ENCODE results near the gene PKNOX2. TPM values are rescaled to one million over a fixed set of nuclear protein-coding genes. Genes with fewer than 3 reads are reported as not detected.

Gene PKNOX2
- total RNA-seq, 1 experiment from 2014 or later: not detected

DNA sequence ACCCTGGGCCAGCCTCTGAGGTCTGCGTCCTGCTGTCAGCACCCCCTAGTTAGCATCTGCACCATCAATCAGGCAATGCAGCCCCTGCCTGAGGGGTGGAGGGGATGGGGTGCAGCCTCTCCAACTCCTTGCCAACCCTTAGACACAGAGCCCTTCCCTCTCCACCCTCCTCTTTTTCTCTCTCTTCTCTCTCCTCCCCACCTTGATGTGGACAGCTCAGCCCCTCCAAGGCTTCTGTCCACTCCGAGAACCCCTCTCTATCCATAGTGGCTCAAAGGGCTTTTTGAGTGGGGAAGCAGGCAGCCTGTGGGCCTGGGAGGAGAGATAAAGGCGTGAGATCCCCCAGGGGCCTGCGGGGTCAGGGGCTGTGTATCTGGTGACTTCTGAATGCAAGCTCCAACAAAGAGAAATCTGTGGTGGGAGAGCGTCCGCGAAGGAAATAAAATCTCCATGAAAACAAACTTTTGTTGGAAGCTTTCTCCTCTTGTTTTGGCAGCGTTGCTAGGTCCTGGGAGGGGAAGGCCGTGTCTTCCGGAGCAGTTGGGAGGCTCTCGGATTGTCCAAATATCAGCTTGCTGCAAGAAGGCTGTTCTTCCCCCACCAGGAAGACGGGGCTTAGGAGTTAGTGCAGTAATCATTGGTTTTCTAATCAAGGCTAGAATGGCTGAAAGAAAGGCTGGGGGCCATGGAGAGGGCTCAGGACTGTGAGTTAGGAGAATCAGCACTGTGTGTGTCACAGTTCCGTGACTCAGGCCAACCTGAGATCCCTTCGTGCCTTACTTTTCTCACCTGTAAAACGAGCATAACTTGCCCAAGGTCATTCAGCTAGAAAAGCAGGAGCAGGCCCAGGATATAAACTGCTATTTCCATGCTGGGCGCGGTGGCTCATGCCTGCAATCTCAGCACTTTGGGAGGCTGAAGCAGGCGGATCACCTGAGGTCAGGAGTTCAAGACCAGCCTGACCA is 50.3 kb downstream of the PKNOX2 start:
- no peaks in the 10 kb centered on the region for H3K9me3 Mint-ChIP-seq (ENCODE audit: unreplicated experiment)
- TF ChIP-seq, protein P1, sequence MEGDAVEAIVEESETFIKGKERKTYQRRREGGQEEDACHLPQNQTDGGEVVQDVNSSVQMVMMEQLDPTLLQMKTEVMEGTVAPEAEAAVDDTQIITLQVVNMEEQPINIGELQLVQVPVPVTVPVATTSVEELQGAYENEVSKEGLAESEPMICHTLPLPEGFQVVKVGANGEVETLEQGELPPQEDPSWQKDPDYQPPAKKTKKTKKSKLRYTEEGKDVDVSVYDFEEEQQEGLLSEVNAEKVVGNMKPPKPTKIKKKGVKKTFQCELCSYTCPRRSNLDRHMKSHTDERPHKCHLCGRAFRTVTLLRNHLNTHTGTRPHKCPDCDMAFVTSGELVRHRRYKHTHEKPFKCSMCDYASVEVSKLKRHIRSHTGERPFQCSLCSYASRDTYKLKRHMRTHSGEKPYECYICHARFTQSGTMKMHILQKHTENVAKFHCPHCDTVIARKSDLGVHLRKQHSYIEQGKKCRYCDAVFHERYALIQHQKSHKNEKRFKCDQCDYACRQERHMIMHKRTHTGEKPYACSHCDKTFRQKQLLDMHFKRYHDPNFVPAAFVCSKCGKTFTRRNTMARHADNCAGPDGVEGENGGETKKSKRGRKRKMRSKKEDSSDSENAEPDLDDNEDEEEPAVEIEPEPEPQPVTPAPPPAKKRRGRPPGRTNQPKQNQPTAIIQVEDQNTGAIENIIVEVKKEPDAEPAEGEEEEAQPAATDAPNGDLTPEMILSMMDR (IDR thresholded peaks at IDR 0.05; ENCODE audit: insufficient read depth in 1 of 2, low read depth in 1 of 2, low read length in 1 of 2, severe bottlenecking in 1 of 2, unreplicated experiment in 1 of 2): no peak
- intact Hi-C loops (cut with micrococcal nuclease; ENCODE audit: unreplicated experiment): no loop called here
- H3K36me3 ChIP-seq (ENCODE audit: control insufficient read depth, insufficient read depth, low read length): no peaks in the 10 kb centered on the region
- no peaks in the 10 kb centered on the region for H3K36me3 Mint-ChIP-seq (ENCODE audit: insufficient read depth, unreplicated experiment)
- peaks cover 20% of the 10 kb centered on the region for H3K27me3 Mint-ChIP-seq (ENCODE audit: insufficient read depth, unreplicated experiment)
- ChIA-PET POLR2A (no interaction called here), CTCF (no interaction called here)
- DNase-seq: no peak
- no peaks in the 10 kb centered on the region for H3K4me1 Mint-ChIP-seq (ENCODE audit: low read depth, unreplicated experiment)
- BruUV-seq (replicated peaks): no TSS peak
- no peaks in the 10 kb centered on the region for H3K4me1 ChIP-seq
- H3K4me3 ChIP-seq (ENCODE audit: low read depth, low read length): no peak overlapping the region
- H3K27ac Mint-ChIP-seq (ENCODE audit: unreplicated experiment): no peak overlapping the region
- no peak overlapping the region for H3K4me3 Mint-ChIP-seq (ENCODE audit: unreplicated experiment)
- H3K9me3 ChIP-seq: no peaks in the 10 kb centered on the region
- H3K27me3 ChIP-seq (replicated peaks; ENCODE audit: control insufficient read depth, insufficient read depth, low read length): peaks cover 2% of the 10 kb centered on the region

DNA sequence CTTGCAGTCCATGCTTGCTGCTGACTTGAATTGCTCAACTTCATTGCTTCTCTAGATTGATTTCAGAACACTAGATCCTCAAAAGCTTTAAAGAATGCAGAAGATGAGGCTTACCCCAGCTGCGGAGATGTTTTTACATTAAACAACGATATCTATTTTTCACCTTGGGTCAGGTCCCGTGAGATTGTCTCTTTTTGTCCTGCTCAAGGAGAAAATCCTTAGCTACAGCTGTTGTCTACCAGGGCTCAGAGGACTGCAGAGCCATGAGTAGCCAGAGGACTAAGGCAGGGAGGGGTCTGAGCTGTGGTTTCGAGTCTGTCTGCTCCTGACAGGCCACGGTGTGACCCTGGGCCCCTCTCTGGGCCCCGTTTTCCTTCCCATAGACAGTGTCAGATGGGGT is 51.4 kb downstream of the PKNOX2 start:
- no peaks in the 10 kb centered on the region for H3K36me3 Mint-ChIP-seq (ENCODE audit: insufficient read depth, unreplicated experiment)
- Histone ChIP-seq H3K4me1 (no peaks in the 10 kb centered on the region), H3K9me3 (no peaks in the 10 kb centered on the region), H3K36me3 (ENCODE audit: control insufficient read depth, insufficient read depth, low read length) (no peaks in the 10 kb centered on the region), H3K4me3 (ENCODE audit: low read depth, low read length) (no peak overlapping the region), H3K27me3 (replicated peaks; ENCODE audit: control insufficient read depth, insufficient read depth, low read length) (peaks cover 2% of the 10 kb centered on the region)
- CTCF ChIA-PET: no interaction called here
- H3K27ac Mint-ChIP-seq (ENCODE audit: unreplicated experiment): no peak overlapping the region
- H3K27me3 Mint-ChIP-seq (ENCODE audit: insufficient read depth, unreplicated experiment): peaks cover 27% of the 10 kb centered on the region
- H3K9me3 Mint-ChIP-seq (ENCODE audit: unreplicated experiment): no peaks in the 10 kb centered on the region
- POLR2A ChIA-PET: no interaction called here
- intact Hi-C loops (cut with micrococcal nuclease; ENCODE audit: unreplicated experiment): no loop called here
- BruUV-seq (replicated peaks): no TSS peak
- H3K4me3 Mint-ChIP-seq (ENCODE audit: unreplicated experiment): no peak overlapping the region
- DNase-seq: no peak
- no peaks in the 10 kb centered on the region for H3K4me1 Mint-ChIP-seq (ENCODE audit: low read depth, unreplicated experiment)
- TF ChIP-seq, protein P1 (IDR thresholded peaks at IDR 0.05; ENCODE audit: insufficient read depth in 1 of 2, low read depth in 1 of 2, low read length in 1 of 2, severe bottlenecking in 1 of 2, unreplicated experiment in 1 of 2): no peak

DNA sequence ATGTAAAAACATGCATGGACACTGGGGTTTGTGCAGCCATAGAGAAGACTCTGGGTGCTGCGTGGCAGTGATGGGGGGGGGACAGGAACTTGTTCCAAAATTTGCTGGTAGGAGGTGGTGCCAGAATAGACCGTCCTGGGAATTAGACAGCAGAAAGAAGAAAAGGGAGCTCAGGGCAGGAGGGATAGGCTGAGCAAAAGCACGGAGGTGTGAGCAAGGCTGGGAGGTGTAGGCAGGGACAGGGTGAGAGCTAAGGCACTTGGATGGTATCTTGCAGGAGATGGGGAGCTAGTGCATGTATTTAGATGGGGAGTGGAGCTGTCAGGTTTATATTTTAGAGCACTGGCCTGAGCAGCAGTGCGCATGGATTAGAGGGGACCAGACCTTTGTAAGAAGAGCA is 53.8 kb downstream of the PKNOX2 start:
- H3K36me3 Mint-ChIP-seq (ENCODE audit: insufficient read depth, unreplicated experiment): no peaks in the 10 kb centered on the region
- TF ChIP-seq, protein P1 (IDR thresholded peaks at IDR 0.05; ENCODE audit: insufficient read depth in 1 of 2, low read depth in 1 of 2, low read length in 1 of 2, severe bottlenecking in 1 of 2, unreplicated experiment in 1 of 2): no peak
- H3K4me1 Mint-ChIP-seq (ENCODE audit: low read depth, unreplicated experiment): no peaks in the 10 kb centered on the region

More for the DNA sequence above, 53.8 kb downstream of the PKNOX2 start:
- no peaks in the 10 kb centered on the region for H3K4me1 ChIP-seq
- Mint-ChIP-seq H3K4me3 (ENCODE audit: unreplicated experiment) (no peak overlapping the region), H3K9me3 (ENCODE audit: unreplicated experiment) (no peaks in the 10 kb centered on the region), H3K27me3 (ENCODE audit: insufficient read depth, unreplicated experiment) (peaks cover 32% of the 10 kb centered on the region), H3K27ac (ENCODE audit: unreplicated experiment) (no peak overlapping the region)
- no peaks in the 10 kb centered on the region for H3K36me3 ChIP-seq (ENCODE audit: control insufficient read depth, insufficient read depth, low read length)
- BruUV-seq (replicated peaks): no TSS peak
- ChIA-PET CTCF (interaction anchor here (1.0 kb wide), 1 partner anchor 76 kb away, joined by 5 read pairs; no protein-coding TSS in a partner anchor), POLR2A (no interaction called here)
- no peak overlapping the region for H3K4me3 ChIP-seq (ENCODE audit: low read depth, low read length)
- no peaks in the 10 kb centered on the region for H3K9me3 ChIP-seq
- intact Hi-C loops (cut with micrococcal nuclease; ENCODE audit: unreplicated experiment): no loop called here
- H3K27me3 ChIP-seq (replicated peaks; ENCODE audit: control insufficient read depth, insufficient read depth, low read length): peaks cover 2% of the 10 kb centered on the region
- no peak for DNase-seq

Measured in Caco-2 (cell line).